LNCAP (cell line): ENCODE measurements around the gene DACH2.

Experiments used
- TF ChIP-seq, protein P1 (sequence below): fragments of 450-650 bp; IDR thresholded peaks from 2 replicates; pipeline ENCODE4 v1.5.1; 2017; ENCODE audit warnings: mild to moderate bottlenecking

The DACH2 gene

GRCh38 chrX:86805241-86805640 lies 657.0 kb downstream of the DACH2 start:
- TF ChIP-seq, protein P1, sequence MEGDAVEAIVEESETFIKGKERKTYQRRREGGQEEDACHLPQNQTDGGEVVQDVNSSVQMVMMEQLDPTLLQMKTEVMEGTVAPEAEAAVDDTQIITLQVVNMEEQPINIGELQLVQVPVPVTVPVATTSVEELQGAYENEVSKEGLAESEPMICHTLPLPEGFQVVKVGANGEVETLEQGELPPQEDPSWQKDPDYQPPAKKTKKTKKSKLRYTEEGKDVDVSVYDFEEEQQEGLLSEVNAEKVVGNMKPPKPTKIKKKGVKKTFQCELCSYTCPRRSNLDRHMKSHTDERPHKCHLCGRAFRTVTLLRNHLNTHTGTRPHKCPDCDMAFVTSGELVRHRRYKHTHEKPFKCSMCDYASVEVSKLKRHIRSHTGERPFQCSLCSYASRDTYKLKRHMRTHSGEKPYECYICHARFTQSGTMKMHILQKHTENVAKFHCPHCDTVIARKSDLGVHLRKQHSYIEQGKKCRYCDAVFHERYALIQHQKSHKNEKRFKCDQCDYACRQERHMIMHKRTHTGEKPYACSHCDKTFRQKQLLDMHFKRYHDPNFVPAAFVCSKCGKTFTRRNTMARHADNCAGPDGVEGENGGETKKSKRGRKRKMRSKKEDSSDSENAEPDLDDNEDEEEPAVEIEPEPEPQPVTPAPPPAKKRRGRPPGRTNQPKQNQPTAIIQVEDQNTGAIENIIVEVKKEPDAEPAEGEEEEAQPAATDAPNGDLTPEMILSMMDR, result no peak

GRCh38 chrX:86806786-86807185 lies 658.5 kb downstream of the DACH2 start:
- TF ChIP-seq, protein P1, result peak; percentile 40

- TF ChIP-seq, protein P1, result no peak
These were observed 661.4 kb downstream of the DACH2 start for GRCh38 chrX:86809651-86810050.

- TF ChIP-seq, protein P1, result no peak
These were observed 681.5 kb downstream of the DACH2 start for GRCh38 chrX:86829786-86830185.

GRCh38 chrX:86830685-86831084 lies 682.4 kb downstream of the DACH2 start:
- TF ChIP-seq, protein P1, result no peak

- TF ChIP-seq, protein P1, result no peak
These were observed 696.9 kb downstream of the DACH2 start for GRCh38 chrX:86845101-86845500.
